Fibroblast of lung (primary cell): Measurements from ENCODE around the gene ELMO1.

Experiments used
- EZH2 ChIP-seq: IDR thresholded peaks from 2 replicates; pipeline ENCODE4 v1.5.1; 2012; ENCODE audit warnings: low read length, control low read depth, mild to moderate bottlenecking; ENCODE audit errors: missing control alignments
- TF ChIP-seq, protein P1 (sequence below), 2 donors: IDR thresholded peaks in 1 of 2; conservative IDR thresholded peaks in 1 of 2; 1 replicate in 1 of 2; 2 replicates in 1 of 2; pipeline ENCODE4 v1.5.1; 2011 to 2012; ENCODE audit warnings: low read length in 2 of 2, control low read depth in 1 of 2, inconsistent platforms in 1 of 2, low read depth in 1 of 2, mild to moderate bottlenecking in 1 of 2

DNA sequence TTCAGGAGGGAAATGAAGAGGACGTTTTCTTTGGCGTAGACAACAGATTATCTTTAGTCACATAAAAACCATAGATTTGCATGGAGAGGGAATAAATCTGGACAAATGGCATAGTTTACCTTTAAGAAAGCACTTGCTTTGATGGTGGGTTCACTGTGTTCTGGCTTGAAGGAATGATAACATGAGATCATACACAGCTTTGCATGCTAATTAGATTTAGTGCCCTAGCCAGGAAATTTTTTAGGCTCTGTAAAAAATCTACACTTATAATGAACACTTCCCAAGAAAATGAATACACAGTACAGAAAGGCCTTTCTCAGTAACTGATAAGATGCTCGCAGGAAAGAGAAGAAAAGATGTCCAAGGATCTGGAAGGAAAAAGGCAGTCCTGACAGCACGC lies 506.1 kb downstream of the ELMO1 start:
- TF ChIP-seq, protein P1, sequence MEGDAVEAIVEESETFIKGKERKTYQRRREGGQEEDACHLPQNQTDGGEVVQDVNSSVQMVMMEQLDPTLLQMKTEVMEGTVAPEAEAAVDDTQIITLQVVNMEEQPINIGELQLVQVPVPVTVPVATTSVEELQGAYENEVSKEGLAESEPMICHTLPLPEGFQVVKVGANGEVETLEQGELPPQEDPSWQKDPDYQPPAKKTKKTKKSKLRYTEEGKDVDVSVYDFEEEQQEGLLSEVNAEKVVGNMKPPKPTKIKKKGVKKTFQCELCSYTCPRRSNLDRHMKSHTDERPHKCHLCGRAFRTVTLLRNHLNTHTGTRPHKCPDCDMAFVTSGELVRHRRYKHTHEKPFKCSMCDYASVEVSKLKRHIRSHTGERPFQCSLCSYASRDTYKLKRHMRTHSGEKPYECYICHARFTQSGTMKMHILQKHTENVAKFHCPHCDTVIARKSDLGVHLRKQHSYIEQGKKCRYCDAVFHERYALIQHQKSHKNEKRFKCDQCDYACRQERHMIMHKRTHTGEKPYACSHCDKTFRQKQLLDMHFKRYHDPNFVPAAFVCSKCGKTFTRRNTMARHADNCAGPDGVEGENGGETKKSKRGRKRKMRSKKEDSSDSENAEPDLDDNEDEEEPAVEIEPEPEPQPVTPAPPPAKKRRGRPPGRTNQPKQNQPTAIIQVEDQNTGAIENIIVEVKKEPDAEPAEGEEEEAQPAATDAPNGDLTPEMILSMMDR (conservative IDR thresholded peaks at IDR 0.05 in 1 of 2, IDR thresholded peaks at IDR 0.05 in 1 of 2; ENCODE audit: low read depth in 1 of 2, low read length in 2 of 2): no peak
- no peak for TF ChIP-seq EZH2
